Measurements from ENCODE around the gene PPL. TPM values are rescaled to one million over a fixed set of nuclear protein-coding genes. Genes with fewer than 3 reads are reported as not detected.

PPL gene
- total and polyA plus RNA-seq, 2 of the 8 experiments (the other 6 are each of a cell fraction or from before 2014, with no cell fraction given) = 11.3 to 29.5 TPM

- Histone ChIP-seq H2BK20ac (ENCODE audit: low read length) (no peak overlapping the region), H3K79me2 (ENCODE audit: control insufficient read depth in 1 of 2, insufficient read depth in 2 of 2, low read length in 2 of 2) (peaks cover 0 to 11% of the 10 kb centered on the region in 2 experiments; a peak in 1 of 4 replicates), H2AK5ac (ENCODE audit: low read depth, low read length) (no peak overlapping the region; the same call in 1 of the 2 replicates), H3K56ac (replicated peaks; ENCODE audit: insufficient read length, low read depth, low read length) (no peak overlapping the region), H3K23ac (ENCODE audit: insufficient read length) (no peak overlapping the region), H3K27ac (ENCODE audit: low read depth, low read length) (no peak overlapping the region), H2AFZ (ENCODE audit: low read length) (no peak overlapping the region), H3K4me3 (ENCODE audit: extremely low read depth in 1 of 4, insufficient read depth in 2 of 4, low read depth in 3 of 4, low read length in 4 of 4) (no peak overlapping the region), H3K23me2 (ENCODE audit: low read depth, low read length) (peaks cover 3% of the 10 kb centered on the region; the same call in 1 of the 2 replicates), H3K4ac (replicated peaks; ENCODE audit: insufficient read length, low read depth, low read length) (peak overlapping the region; percentile 78), H3K79me1 (ENCODE audit: low read depth, low read length) (peaks cover 2% of the 10 kb centered on the region; the same call in 1 of the 2 replicates), H3K18ac (ENCODE audit: extremely low read depth, low read length) (no peak overlapping the region), H2BK15ac (ENCODE audit: low read length) (peak overlapping the region; percentile 75; the same call in 1 of the 2 replicates), H3K9ac (replicated peaks in 1 of 4; ENCODE audit: extremely low read depth in 1 of 4, low read depth in 3 of 4, low read length in 3 of 4) (no peak overlapping the region), H3K9me3 (ENCODE audit: insufficient read depth in 2 of 2, low read depth in 1 of 2, low read length in 1 of 2) (no peaks in the 10 kb centered on the region), H3K4me2 (ENCODE audit: insufficient read depth in 1 of 2, low read depth in 2 of 2, low read length in 2 of 2) (no peak overlapping the region), H4K5ac (ENCODE audit: insufficient read length, low read depth, low read length) (no peak overlapping the region), H2BK120ac (replicated peaks; ENCODE audit: low read depth, low read length) (no peak overlapping the region), H3K14ac (ENCODE audit: insufficient read length) (no peak overlapping the region), H3K27me3 (replicated peaks in 1 of 4; ENCODE audit: control insufficient read depth in 3 of 4, extremely low read depth in 1 of 4, insufficient read depth in 3 of 4, low read length in 3 of 4) (no peaks in the 10 kb centered on the region), H4K8ac (ENCODE audit: extremely low read depth, insufficient read depth, low read length) (no peak overlapping the region), H4K91ac (replicated peaks; ENCODE audit: insufficient read length, low read length) (no peak overlapping the region), H2BK12ac (ENCODE audit: low read depth, low read length) (no peak overlapping the region), H3K4me1 (replicated peaks in 1 of 4; ENCODE audit: control insufficient read depth in 3 of 4, insufficient read depth in 4 of 4, low read length in 3 of 4) (peaks cover 0 to 11% (median 7%) of the 10 kb centered on the region in 4 experiments; a peak in 4 of 7 replicates), H2BK5ac (ENCODE audit: low read depth, low read length) (no peak overlapping the region), H4K20me1 (replicated peaks in 1 of 2; ENCODE audit: control insufficient read depth in 1 of 2, insufficient read depth in 2 of 2, low read length in 2 of 2) (peaks cover 0 to 22% of the 10 kb centered on the region in 2 experiments), H3K36me3 (ENCODE audit: control insufficient read depth in 2 of 4, insufficient read depth in 4 of 4, low read length in 3 of 4) (no peaks in the 10 kb centered on the region; a peak in 1 of 8 replicates)
- 92% methylated on average over 8 of the region's 8 CpGs; no CpG with 5 or more reads in 1 of the 2 experiments for whole genome bisulfite sequencing, 2 experiments (ENCODE audit: extremely low coverage in 1 of 2, insufficient coverage in 1 of 2, insufficient read length in 1 of 2, insufficient replicate concordance in 2 of 2, low coverage in 1 of 2, low lambda C conversion rate in 2 of 2, missing lambda C conversion rate in 1 of 2)
- ChIA-PET CTCF (ENCODE audit: partially characterized antibody) (interaction anchor here (0.9 to 4.3 kb wide), 3 partner anchors 15 to 73 kb away, joined by 3 to 30 read pairs (median 7); no protein-coding TSS in a partner anchor), POLR2A (ENCODE audit: partially characterized antibody) (interaction anchor here (1.1 to 1.2 kb wide), 4 partner anchors 9 to 15 kb away, joined by 3 read pairs; no protein-coding TSS in a partner anchor)
- DNase-seq (ENCODE audit: low read depth in 1 of 2, low spot score in 2 of 2) (no peak), FAIRE-seq (no peak)
- TF ChIP-seq POU5F1 (IDR thresholded peaks at IDR 0.05; ENCODE audit: low read depth, low read length) (no peak), JUND (IDR thresholded peaks at IDR 0.05; ENCODE audit: low read length) (no peak), CREB1 (IDR thresholded peaks at IDR 0.05) (no peak), RXRA (IDR thresholded peaks at IDR 0.05; ENCODE audit: insufficient read depth, low read depth, low read length) (no peak), RBBP5 (IDR thresholded peaks at IDR 0.05; ENCODE audit: borderline replicate concordance, low read depth, low read length) (no peak), CHD2 (IDR thresholded peaks at IDR 0.05; ENCODE audit: low read length) (no peak), EGR1 (IDR thresholded peaks at IDR 0.05; ENCODE audit: borderline replicate concordance, low read depth, low read length) (no peak), SUZ12 (IDR thresholded peaks at IDR 0.05; ENCODE audit: low read length) (no peak), SP2 (IDR thresholded peaks at IDR 0.05; ENCODE audit: low read length) (no peak), MAX (IDR thresholded peaks at IDR 0.05) (no peak), KDM5A (IDR thresholded peaks at IDR 0.05; ENCODE audit: low read length) (no peak), E2F6 (IDR thresholded peaks at IDR 0.05) (no peak)
- TF ChIP-seq, protein P1, sequence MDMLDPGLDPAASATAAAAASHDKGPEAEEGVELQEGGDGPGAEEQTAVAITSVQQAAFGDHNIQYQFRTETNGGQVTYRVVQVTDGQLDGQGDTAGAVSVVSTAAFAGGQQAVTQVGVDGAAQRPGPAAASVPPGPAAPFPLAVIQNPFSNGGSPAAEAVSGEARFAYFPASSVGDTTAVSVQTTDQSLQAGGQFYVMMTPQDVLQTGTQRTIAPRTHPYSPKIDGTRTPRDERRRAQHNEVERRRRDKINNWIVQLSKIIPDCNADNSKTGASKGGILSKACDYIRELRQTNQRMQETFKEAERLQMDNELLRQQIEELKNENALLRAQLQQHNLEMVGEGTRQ (IDR thresholded peaks at IDR 0.05; ENCODE audit: low read length) = no peak
Measured at GRCh38 chr16:4933433-4933832, 3.5 kb downstream of the PPL start.

All from H1 (cell line).